Stimulated activated CD4-positive, alpha-beta T cell treated with anti-CD3 and anti-CD28 coated beads, Interleukin-4, amount 100 ng/mL, for 1 hour (primary cell): ENCODE results near the gene CCDC18.

Source experiments
- DNase-seq: peaks from one replicate; pipeline ENCODE4 v3.0.0-alpha.2; 2020

CCDC18 gene

DNA sequence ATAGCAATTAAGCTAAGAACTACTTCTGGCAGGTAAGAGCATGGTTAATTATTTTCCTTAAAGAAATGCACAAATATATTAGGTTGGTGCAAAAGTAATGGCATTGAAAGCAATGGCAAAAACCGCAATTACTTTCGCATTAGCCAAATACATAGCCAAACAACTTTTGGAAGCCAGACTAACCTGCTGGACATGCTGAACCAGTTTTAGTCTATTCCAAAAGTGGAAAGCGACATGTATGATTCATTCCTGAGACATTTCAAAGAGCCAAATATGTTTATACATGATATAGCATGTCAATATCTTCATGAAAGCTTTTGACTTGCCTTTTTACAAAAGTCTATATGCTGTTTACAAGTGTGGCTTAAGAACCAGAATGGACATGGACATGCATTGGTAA lies 141.8 kb downstream of the CCDC18 start:
- no peak for DNase-seq

DNA sequence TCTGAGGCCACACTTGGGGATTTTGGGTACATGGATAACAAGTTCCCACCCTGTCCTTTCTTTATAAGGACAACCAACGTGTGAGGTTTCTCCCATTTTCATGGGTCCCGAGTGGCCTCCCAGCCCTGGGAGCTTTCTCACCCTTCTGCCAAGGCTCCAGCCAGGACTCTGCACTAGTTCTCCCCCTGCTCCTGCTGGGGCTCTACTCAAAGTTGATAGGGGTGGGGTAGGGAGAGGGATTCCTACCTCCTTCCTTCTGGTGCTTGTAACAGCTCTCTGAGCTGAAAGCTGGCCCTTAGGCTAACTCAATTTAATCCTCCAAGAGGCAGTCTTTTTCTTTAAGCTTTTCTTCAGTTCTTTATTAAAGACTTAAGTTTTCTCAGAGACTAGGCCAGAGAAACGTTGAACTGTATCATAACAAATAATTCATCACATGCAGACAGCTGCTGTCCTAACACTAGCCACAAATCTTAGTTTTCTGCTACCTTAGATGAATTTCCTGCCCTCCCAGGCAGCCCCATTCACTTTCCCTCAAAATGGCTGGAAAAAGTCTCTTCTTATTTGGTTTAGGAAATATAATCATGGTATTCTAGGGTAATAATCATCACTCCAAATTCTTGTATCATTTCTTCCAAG lies 142.8 kb downstream of the CCDC18 start:
- DNase-seq: no peak

DNA sequence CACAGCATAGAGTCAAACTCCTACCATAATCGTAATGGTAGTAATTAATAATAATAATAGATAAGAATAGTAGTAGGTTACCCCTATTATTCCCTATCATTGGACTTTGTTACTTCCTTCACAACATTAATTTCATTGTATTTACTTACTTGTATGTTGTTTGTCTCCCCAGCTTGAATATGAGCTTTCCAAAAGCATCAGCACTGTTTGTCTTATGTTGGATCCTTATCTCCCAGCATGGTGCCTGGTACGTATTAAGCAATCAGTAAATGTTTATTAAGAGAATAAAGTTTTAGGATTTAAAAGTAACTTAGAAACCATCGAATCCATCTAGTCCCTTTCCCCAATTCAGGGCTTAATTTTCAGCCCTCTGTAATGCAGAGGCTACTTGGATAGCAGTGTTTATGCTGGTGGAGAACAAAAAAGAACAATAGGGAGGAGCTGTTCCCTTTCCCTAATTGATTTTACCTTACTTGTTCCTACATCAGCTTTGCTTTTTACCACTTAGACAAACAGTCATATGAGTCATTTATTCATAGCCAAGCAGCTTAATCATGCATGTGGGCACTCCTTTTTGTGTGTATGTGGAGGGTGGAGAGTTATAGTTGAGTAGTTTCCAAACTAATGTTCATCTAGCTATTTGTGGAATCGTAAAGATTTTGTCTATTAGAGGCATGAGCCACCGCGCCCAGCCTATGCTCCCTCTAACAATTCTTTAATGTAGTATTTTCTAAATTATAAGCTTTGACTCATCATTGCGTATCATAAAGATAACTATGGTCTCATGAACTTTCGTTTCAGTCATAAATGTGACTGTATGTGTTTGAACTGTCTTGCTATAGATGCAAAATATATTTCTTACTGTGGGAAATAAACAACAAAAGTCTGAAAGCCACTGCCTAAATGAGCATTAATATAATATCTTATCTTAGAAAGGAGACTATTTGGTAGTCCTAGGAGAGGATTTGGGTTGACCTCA lies 144.3 kb downstream of the CCDC18 start:
- no peak for DNase-seq
